ENCODE results near the gene ACYP2.

ACYP2 gene

GRCh38 chr2:54185105-54185504 lies 69.7 kb downstream of the ACYP2 start:
- no peak for DNase-seq (ENCODE audit: low read depth)
- H3K4me3 ChIP-seq (ENCODE audit: low read depth, low read length): no peak overlapping the region
- no peak for TF ChIP-seq CTCF (IDR thresholded peaks at IDR 0.05; ENCODE audit: low read depth, low read length, missing control alignments)

GRCh38 chr2:54187331-54187730 lies 71.9 kb downstream of the ACYP2 start:
- no peak for TF ChIP-seq CTCF (IDR thresholded peaks at IDR 0.05; ENCODE audit: low read depth, low read length, missing control alignments)
- H3K4me3 ChIP-seq (ENCODE audit: low read depth, low read length): no peak overlapping the region
- DNase-seq (ENCODE audit: low read depth): no peak

GRCh38 chr2:54189539-54189938 lies 74.1 kb downstream of the ACYP2 start:
- TF ChIP-seq CTCF (IDR thresholded peaks at IDR 0.05; ENCODE audit: low read depth, low read length, missing control alignments): no peak
- H3K4me3 ChIP-seq (ENCODE audit: low read depth, low read length): no peak overlapping the region
- no peak for DNase-seq (ENCODE audit: low read depth)

GRCh38 chr2:54191361-54192135 lies 76.1 kb downstream of the ACYP2 start:
- no peak for DNase-seq (ENCODE audit: low read depth)
- no peak overlapping the region for H3K4me3 ChIP-seq (ENCODE audit: low read depth, low read length)
- TF ChIP-seq CTCF (IDR thresholded peaks at IDR 0.05; ENCODE audit: low read depth, low read length, missing control alignments): no peak

GRCh38 chr2:54194761-54195750 lies 79.6 kb downstream of the ACYP2 start:
- no peak overlapping the region for H3K4me3 ChIP-seq (ENCODE audit: low read depth, low read length)
- no peak for DNase-seq (ENCODE audit: low read depth)
- TF ChIP-seq CTCF (IDR thresholded peaks at IDR 0.05; ENCODE audit: low read depth, low read length, missing control alignments): no peak

- no peak for TF ChIP-seq CTCF (IDR thresholded peaks at IDR 0.05; ENCODE audit: low read depth, low read length, missing control alignments)
Observed at GRCh38 chr2:54196646-54197045, 81.2 kb downstream of the ACYP2 start.

More at GRCh38 chr2:54196646-54197045, 81.2 kb downstream of the ACYP2 start:
- no peak for DNase-seq (ENCODE audit: low read depth)
- no peak overlapping the region for H3K4me3 ChIP-seq (ENCODE audit: low read depth, low read length)
